Loucy (cell line): Measurements from ENCODE around the gene MICAL2.

Source experiments
- EZH2phosphoT487 ChIP-seq: fragments of 200-600 bp; IDR thresholded peaks from 2 replicates; pipeline ENCODE4 v1.6.1; 2018; ENCODE audit warnings: antibody characterized with exemption, mild to moderate bottlenecking, moderate library complexity, borderline replicate concordance
- TF ChIP-seq, protein P1 (sequence below): fragments of 200-600 bp; sonication (generic); conservative IDR thresholded peaks from 2 replicates; pipeline ENCODE4 v1.5.1; 2014; ENCODE audit warnings: mild to moderate bottlenecking, antibody characterized with exemption, low read length

GRCh38 chr11:12117200-12117599 is 6.8 kb downstream of the MICAL2 start:
- TF ChIP-seq, protein P1, sequence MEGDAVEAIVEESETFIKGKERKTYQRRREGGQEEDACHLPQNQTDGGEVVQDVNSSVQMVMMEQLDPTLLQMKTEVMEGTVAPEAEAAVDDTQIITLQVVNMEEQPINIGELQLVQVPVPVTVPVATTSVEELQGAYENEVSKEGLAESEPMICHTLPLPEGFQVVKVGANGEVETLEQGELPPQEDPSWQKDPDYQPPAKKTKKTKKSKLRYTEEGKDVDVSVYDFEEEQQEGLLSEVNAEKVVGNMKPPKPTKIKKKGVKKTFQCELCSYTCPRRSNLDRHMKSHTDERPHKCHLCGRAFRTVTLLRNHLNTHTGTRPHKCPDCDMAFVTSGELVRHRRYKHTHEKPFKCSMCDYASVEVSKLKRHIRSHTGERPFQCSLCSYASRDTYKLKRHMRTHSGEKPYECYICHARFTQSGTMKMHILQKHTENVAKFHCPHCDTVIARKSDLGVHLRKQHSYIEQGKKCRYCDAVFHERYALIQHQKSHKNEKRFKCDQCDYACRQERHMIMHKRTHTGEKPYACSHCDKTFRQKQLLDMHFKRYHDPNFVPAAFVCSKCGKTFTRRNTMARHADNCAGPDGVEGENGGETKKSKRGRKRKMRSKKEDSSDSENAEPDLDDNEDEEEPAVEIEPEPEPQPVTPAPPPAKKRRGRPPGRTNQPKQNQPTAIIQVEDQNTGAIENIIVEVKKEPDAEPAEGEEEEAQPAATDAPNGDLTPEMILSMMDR, result no peak
- TF ChIP-seq EZH2phosphoT487, result no peak
